NCI-H146 treated with DMSO at 0.1 percent for 48 hours (cell line): ENCODE data around the gene BZW2.

Experiments
- DNase-seq: peaks from one replicate; lab custom pipeline; 2025; ENCODE audit not compliant: unreplicated experiment; lab: John Stamatoyannopoulos, UW

The BZW2 gene

GRCh38 chr7:16712916-16713315 lies 66.9 kb downstream of the BZW2 start:
- no peak for DNase-seq

DNA sequence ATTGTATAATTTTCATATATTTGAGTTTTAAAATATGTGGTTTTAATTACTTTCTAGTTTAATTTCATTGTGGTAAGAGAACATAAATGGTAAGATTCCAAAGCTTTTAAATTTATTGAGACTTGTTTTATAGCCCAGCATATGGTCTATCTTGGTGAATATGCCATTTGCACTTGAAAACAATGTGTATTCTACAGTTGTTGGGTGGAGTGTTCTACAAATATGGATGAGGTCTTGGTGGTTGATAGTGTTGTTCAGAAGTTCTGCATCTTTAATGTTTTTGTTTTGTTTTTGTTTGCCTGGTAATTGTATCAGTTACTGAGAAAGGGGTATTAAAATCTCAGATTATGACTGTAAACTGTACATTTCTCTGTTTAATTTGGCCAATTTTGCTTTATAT lies 69.9 kb downstream of the BZW2 start:
- DNase-seq: no peak

DNA sequence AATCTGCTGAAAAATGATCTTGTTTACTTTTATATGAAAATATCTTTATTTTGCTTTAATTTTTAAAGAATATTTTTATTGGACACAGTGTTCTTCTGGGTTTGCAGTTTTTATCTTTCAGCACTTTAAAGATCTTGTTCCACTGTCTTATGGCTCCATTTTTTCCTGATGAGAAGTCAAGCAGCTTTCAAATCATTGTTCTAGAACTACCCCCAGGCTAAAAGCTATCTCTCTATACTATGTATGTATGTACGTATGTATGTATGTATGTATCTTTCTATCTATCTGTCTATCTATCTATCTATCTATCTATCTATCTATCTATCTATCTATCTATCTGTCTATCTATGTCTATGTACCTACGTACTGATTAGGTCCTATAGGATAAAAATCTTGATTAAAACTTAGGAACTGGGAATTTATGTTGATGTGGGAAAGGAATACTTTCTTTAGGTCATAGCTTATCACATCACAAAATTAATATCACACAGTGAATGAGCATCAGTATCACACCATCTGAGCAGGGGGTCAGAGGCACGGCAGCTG lies 72.2 kb downstream of the BZW2 start:
- no peak for DNase-seq

DNA sequence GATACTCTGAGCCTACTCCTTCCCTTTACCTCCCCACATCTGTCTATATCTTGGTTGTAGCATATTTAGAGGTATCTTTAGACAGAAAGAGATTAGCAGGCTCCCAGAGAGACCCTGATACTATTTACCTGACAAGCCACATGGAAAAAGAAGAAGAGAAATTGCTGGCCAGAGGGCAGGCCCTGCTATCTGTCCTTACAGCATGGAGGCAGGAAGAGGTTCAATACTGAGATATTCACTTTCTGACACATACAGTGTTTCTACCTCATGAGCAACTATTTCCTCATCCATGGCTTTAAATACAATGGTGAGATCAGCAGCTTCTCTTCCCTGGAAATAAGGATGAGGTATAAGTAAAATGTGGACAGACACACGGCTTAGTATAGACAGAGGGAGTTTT lies 73.7 kb downstream of the BZW2 start:
- DNase-seq: no peak

DNA sequence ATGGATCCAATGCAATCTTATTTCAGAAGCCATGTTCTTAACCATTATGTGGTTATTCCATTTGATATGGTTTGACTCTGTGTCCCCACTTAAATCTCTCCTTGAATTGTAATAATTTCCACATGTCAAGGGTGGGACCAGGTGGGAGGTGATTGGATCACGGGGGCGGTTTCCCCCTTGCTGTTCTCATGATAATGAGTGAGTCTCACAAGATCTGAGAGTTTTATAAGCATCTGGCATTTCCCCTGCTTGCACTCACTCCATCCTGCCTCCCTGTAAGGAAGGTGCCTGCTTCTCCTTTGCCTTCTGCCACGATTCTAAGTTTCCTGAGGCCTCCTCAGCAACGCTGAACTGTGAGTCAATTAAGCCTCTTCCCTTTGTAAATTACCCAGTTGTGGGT lies 75.6 kb downstream of the BZW2 start:
- DNase-seq: no peak

DNA sequence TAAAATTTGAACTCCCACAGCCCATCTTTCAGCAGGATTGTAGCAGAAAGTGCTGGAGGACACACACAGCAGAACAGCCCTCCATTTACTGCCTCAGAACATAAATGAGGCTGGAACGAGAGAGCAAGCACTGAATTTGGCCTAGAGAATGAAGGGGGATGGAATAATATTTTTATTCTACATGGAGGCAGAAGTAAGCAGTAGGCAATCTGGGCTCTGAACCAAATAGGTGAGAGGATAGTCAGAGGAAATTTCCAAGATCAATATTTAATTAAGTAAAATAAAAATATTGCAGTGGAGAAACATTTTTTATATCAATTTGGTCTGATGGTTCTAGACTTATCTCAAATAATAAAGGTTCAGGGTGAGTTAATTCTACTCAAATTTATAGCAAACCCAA lies 78.4 kb downstream of the BZW2 start:
- DNase-seq: no peak

- no peak for DNase-seq
Measured at GRCh38 chr7:16726189-16726588, 80.2 kb downstream of the BZW2 start.

DNA sequence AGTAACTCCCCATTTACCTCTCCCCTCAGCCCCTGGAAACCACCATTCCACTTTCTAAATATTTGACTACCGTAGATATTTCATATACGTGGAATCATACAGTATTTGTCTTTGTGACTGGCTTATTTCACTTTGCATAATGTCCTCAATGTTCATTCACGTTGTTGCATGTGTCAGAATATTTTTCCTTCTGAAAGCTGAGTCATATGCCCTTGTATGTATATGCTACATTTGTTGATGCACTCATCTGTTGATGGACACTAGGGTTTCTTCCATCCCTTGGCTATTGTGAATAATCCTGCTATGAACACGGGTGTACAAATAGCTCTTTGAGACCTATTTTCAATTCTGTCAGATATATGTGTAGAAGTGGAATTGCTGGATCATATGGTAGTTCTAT lies 81.8 kb downstream of the BZW2 start:
- no peak for DNase-seq

- no peak for DNase-seq
Measured at GRCh38 chr7:16728811-16729210, 82.8 kb downstream of the BZW2 start.

- no peak for DNase-seq
Measured at GRCh38 chr7:16729541-16729940, 83.6 kb downstream of the BZW2 start.

- DNase-seq: no peak
Measured at GRCh38 chr7:16730937-16731336, 85.0 kb downstream of the BZW2 start.

DNA sequence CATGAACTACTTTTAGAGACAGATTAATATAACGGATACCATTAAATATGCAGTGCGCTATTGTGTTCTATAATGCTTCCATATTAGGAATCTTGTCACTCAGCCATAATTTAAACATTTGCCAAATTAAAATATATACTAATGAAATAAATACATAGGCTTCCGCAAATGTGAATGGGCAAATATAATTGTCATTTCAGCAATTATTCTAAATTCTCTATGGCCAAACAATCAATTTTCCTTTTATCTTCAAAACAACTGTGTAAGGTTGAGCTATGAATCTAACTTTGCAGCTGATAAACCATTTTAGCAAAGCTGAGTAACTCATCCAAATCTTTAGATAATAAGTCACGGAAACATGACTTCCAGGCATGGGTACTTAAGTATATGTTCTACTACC lies 86.8 kb downstream of the BZW2 start:
- no peak for DNase-seq

DNA sequence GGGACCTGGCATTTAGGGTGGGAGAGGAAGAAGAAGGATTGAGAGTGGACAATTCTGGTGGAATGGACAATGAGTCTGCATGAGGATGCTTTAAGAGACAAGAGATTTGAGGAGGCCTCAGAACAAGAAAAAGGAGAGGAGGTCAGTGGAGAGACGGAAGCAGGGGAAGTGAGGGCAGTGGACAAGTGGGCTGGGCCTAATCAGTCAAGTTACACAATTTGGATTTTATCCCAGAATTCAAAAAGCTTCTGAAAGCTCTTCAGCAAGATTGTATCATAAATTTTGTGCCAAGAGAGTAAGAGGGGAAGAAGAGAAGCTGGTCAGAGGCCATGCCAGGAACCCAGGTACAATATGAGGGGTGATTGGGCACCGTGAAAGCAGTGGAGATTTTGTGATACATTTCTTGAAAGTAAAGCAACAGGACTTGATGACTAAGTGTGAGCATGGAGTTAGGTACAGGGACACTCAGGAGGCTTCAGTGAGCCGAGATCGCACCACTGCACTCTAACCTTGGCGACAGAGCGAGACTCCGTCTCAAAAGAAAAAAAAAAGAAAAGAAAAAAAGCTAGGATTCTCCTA lies 88.3 kb downstream of the BZW2 start:
- no peak for DNase-seq

DNA sequence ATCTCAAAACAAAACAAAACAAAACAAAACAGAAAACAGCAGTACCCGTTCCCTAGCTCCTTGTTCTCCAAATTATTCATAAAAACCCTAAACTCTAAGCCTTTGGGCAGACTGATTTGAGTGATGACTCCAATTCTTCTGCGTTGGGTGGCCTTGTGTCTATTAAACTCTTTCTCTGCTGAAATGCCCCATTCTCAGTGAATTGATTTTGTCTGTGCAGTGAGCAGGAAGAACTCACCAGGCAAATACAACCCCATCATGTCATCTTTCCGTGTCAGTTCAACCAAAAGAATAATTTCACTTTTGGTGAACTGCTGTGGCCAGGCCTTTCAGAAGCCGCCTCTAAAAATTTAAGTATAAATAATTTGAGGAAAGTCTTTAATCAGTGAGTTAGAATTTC lies 89.0 kb downstream of the BZW2 start:
- DNase-seq: no peak

- DNase-seq: no peak
Measured at GRCh38 chr7:16738011-16738688, 92.2 kb downstream of the BZW2 start.

DNA sequence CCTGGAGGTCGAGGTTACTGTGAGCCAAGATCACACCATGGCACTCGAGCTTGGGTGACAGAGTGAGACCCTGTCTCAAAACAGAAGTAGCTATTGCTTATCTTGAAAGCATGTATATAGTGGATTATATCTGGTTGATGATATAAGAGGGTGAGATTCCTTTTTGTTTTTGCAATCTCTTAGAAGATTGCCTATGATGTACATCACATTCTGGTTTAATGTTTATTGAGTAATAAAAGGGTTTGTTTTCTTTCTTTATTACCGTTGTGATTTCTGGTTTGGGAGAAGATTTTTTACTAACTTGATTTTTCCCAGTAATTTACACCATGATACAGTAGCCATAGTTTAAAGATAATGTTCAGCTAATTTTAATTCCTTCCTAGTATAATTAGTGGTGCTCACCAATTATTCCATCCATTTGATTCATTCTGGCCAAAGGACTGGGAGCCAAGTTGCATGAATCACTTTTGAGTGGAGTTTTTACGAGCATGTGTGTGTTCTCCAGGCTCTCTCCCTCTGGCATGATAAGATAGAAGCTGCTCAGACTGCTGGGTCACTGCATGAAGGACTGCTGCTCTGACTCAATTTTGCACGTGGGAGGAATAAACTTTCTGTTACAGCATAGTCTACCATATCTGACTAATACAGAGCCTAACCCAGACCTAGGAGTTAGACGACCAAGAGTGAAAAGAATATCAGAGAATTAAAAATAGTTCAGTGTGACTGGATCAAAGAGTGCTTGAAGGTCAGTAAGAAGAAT lies 94.1 kb downstream of the BZW2 start:
- no peak for DNase-seq

GRCh38 chr7:16740623-16740953 lies 94.6 kb downstream of the BZW2 start:
- no peak for DNase-seq

DNA sequence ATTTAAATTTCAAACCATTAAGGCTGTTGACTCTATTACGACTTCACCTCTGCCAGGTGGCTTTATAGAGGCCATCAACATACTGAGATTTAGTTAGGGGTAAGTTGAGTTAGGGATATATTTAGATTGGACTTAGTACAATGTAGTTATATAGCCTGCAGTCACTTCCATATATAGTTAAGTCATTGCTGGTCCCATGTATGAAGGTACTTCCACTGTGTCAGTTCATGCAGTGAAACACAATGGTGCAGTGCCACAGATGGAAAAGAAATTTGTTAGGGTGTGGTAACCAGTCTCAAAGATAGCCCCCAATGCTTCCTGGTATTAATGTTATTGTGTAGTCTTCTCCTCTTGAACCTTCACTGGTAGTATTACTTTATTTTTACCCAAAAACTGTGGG lies 95.0 kb downstream of the BZW2 start:
- no peak for DNase-seq

DNA sequence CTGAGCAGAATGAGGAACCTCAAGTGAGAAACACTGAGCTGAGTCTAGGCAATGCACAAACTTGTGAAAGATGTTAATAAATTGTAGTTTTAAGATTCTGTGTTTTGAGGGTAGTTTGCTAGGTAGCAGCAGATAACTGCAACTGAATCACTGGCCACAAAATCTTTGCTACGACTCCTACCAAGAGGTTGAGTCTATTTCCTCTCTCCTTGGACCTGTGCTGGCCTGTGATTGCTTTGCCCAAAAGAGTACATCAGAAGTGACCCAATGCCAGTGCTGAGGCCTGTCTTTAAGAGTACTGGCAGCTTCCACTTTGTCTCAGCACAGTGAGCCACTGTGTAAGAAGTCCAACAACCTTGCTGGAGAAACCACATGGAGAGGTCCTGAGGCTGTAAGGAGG lies 95.7 kb downstream of the BZW2 start:
- no peak for DNase-seq

- no peak for DNase-seq
Measured at GRCh38 chr7:16742547-16742946, 96.6 kb downstream of the BZW2 start.

DNA sequence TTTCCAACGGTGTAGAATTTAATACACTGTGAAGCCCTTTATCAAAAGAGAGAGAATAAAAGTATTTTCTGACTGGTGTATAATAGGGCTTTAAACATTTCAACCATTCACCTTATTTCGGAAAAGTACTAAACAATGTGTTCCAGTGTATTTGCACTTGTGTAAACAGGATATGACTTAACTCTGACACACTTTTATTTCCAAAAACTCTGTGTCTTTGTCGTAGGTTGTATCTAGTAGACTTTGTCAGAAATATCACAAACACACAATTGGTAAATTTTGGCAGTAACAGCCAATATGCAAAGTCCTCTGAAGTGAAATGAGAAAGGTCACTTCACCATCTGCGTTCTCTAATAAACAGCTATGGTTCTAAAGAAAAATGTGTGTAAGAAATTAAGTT lies 97.3 kb downstream of the BZW2 start:
- DNase-seq: no peak

- no peak for DNase-seq
Measured at GRCh38 chr7:16744518-16745250, 98.7 kb downstream of the BZW2 start.
